ENCODE measurements around the gene TNFRSF18.

- TF ChIP-seq CTCF (IDR thresholded peaks at IDR 0.05) (no peak), POLR2A (IDR thresholded peaks at IDR 0.05) (no peak)
Observed at GRCh38 chr1:1160281-1160930, 46.0 kb downstream of the TNFRSF18 start.
